ENCODE data around the gene EEF1AKMT2. TPM values are rescaled to one million over a fixed set of nuclear protein-coding genes. Genes with fewer than 3 reads are reported as not detected.

Gene EEF1AKMT2
- total RNA-seq, 1 donor = 10.2 TPM

- DNase-seq (ENCODE audit: low read depth in 2 of 3, low spot score in 2 of 3) = no peak
Observed at GRCh38 chr10:124723826-124724225, 67.9 kb downstream of the EEF1AKMT2 start.

GRCh38 chr10:124722798-124723783 lies 68.6 kb downstream of the EEF1AKMT2 start:
- no peak for DNase-seq (ENCODE audit: low read depth in 2 of 3, low spot score in 2 of 3)

GRCh38 chr10:124721330-124722045 lies 70.2 kb downstream of the EEF1AKMT2 start:
- DNase-seq (ENCODE audit: low read depth in 2 of 3, low spot score in 2 of 3) = peak in 2 of 3 donors; percentile 77 to 81

GRCh38 chr10:124719213-124719851 lies 72.4 kb downstream of the EEF1AKMT2 start:
- DNase-seq (ENCODE audit: low read depth in 2 of 3, low spot score in 2 of 3) = peak; percentile 51 to 92 (median 85)

GRCh38 chr10:124717911-124718741 lies 73.6 kb downstream of the EEF1AKMT2 start:
- DNase-seq (ENCODE audit: low read depth in 2 of 3, low spot score in 2 of 3) = peak; percentile 58 to 94 (median 91)

DNA sequence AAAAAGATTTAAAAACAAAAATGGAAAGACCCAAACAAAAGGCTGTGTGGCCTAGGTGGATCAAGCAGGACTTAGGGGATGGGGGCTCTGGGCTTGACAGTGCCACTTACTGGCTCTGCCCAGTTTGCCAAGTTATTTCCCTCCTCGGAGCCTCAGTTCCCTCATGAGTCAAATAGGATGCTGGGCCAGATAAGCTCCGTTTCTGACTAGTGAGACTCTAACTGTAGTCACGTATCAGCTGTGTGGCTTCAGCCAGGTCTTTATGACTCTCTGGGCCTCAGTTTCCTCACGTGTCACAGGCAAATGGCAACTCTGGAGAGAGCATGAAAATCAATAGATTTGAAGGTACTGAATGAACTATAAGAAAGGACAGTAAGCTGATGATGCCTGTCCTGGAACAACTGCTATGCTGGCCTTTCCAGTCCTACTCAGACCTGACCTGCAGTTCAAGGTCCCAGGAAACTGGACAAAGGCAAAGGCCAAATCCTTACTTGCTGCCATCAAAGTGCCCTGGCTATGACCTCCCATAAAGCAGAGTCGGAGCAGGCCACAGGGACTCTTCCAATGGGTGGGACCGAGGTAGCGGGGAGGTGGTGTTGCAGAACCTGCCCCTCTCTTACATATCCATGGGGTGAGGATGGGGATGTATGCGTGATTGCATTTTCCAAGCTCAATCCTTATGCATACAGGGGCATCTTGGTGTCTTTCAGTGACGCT lies 74.5 kb downstream of the EEF1AKMT2 start:
- DNase-seq (ENCODE audit: low read depth in 2 of 3, low spot score in 2 of 3) = no peak

DNA sequence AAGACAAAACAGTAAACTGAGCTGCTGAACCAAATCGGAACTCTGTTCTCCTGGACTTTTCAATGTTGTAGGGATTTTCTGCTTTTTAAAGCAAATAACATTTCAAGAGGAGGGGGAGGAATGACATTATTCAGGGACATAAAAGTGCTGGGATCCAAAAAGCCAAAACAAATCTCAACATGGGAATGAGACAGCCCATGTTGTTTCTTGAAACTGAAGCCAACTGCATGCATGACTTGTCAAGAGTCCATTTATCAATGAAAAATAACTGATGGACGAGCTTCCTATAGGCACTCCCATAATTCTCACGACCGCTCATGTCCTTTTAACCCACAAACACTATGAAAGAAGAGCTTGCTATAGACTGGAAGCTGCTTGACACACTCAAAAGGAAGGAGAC lies 75.3 kb downstream of the EEF1AKMT2 start:
- DNase-seq (ENCODE audit: low read depth in 2 of 3, low spot score in 2 of 3) = no peak

DNA sequence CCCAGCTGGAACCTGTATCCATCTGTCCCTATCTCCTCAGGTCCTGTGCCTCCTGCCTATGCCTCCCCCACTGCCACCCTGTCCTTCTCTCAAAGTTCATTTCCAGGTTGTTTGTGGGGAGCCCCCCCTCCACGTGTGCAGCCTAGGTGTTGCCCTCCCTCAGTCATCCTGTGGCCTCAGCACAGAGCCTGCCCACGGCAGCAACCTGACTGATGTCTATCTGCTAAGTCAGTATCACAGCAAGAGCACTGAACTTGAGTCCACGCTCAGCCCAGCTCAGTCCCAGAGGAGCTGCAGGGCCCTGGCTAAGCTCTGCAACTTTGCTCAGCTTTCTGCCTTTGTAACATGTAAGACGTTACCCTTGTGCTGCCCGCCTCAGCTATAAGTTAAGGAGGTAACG lies 76.2 kb downstream of the EEF1AKMT2 start:
- no peak for DNase-seq (ENCODE audit: low read depth in 2 of 3, low spot score in 2 of 3)

DNA sequence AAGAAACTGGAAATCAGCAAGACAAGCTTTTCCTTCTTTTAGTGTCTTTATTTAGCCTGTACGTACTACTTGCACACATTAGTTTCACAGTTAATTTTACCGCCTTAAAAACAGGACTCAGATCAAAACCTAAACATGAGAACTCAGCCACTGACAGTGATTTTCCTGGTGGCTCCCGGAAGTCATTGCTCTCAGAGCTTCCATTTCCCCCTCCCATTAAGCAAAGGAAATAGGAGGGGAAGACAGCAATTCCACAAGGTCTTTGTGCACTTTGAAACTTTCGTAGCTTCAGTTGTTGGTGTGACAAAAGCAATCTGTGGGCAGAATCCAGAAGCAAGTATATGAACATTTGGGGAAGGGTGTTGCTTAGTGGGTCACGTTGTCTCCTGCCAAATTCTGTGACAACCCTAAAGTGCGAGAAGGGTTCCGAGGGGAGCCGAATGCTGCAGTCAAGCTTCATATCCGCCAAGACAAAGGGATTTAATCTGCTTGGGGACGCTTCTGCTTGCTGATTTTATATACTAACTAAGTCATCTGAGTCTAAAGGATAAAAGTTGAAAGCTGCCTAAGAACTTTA lies 77.9 kb downstream of the EEF1AKMT2 start:
- no peak for DNase-seq (ENCODE audit: low read depth in 2 of 3, low spot score in 2 of 3)

GRCh38 chr10:124712704-124713407 lies 78.8 kb downstream of the EEF1AKMT2 start:
- DNase-seq (ENCODE audit: low read depth in 2 of 3, low spot score in 2 of 3) = no peak

GRCh38 chr10:124711145-124711544 lies 80.5 kb downstream of the EEF1AKMT2 start:
- DNase-seq (ENCODE audit: low read depth in 2 of 3, low spot score in 2 of 3) = no peak

- DNase-seq (ENCODE audit: low read depth in 2 of 3, low spot score in 2 of 3) = no peak
Observed at GRCh38 chr10:124710266-124710881, 81.3 kb downstream of the EEF1AKMT2 start.

- no peak for DNase-seq (ENCODE audit: low read depth in 2 of 3, low spot score in 2 of 3)
Observed at GRCh38 chr10:124709861-124710260, 81.8 kb downstream of the EEF1AKMT2 start.

GRCh38 chr10:124708922-124709520 lies 82.7 kb downstream of the EEF1AKMT2 start:
- DNase-seq (ENCODE audit: low read depth in 2 of 3, low spot score in 2 of 3) = no peak

DNA sequence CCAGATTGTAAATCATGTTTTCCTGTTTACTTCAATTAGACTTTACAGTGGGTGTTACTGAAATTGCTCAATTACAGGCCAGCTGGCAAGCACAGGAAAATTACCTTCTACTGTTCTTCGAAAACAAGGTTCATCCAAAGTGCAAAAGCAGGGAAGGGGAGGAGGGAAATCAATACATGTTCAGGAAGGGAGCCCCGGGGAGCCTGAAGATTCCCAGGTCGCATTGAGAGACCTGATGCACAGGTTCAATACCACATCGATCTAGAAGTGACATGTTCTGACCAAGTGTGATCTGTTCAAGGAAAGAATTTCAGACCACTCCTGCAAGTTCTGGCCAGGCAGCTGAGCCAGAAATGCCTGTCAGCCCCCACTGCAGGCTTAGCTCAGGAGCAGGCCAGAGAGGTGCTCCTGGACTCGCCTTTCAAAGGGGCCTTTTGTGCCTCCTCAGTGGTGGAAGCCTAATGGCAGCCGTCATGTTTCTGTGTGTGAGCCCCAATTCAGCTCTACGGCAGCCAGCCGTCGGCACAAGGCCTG lies 83.4 kb downstream of the EEF1AKMT2 start:
- DNase-seq (ENCODE audit: low read depth in 2 of 3, low spot score in 2 of 3) = no peak

All from hematopoietic multipotent progenitor cell (in vitro differentiated cells).